Stimulated activated CD8-positive, alpha-beta memory T cell treated with anti-CD3 and anti-CD28 coated beads, Interleukin-7, amount 100 ng/mL, for 1 hour (primary cell): Measurements from ENCODE around the gene ZNF682.
A peak's percentile ranks its signal among the peaks of the same experiment; 100 is the strongest.
"Not testable (repeated sequence)": the region's sequence is repeated elsewhere in the genome, so short reads cannot be mapped to it uniquely, and the experiment has no call there.

ENCODE experiments used
- DNase-seq, 2 donors: peaks; one replicate each; pipeline ENCODE4 v3.0.0-alpha.2; 2020; ENCODE audit warnings: low read depth in 2 of 2

ZNF682 gene

DNA sequence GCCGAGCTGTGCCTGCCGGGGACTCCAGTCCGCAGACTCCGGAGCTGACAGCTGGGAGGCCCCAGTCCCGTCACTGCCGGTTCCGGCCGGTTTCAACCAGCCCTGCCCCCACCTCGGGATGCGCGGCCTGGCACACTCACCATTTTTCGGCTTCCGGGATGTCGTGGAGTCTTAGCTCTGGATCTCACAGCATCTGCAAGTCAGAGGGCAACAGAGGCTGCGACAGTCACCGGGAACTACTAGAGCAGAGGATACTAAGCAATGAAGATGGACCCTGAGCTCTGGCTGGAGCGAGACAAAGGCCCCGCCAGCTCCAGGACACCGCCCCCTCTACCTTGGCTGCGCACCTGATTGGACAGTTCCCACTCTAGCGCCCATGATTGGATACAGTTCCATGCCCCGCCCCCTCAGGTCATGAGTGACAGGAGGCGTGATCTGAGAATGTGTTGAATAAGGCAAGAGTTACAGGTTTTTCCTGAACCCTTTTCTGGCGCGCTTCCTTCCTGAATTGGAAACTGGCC, at the start of gene ZNF682:
Gene ZNF682, minus strand, starts transcription at position 303 of the 521 bp plus-strand sequence. Its CDS starts 160 bp downstream, at position 143.
- peak; percentile 79 to 89 for DNase-seq

DNA sequence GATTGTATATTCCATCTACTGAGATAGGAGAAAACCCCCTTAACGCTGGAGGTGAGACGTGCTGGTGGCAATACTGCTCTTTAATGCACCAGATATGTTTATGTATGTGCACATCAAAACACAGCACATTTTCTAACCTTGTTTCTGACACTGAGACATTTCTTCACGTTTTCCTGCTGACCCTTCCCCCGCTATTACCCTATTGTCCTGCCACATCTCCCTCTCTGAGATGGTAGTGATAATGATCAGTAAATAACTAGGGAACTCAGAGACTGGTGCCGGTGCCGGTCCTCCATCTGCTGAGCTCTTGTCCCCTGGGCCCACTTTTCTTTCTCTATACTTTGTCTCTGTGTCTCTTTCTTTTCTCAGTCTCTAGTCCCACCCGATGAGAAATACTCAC, 43.6 kb upstream of the ZNF682 start:
- not testable (repeated sequence) for DNase-seq

DNA sequence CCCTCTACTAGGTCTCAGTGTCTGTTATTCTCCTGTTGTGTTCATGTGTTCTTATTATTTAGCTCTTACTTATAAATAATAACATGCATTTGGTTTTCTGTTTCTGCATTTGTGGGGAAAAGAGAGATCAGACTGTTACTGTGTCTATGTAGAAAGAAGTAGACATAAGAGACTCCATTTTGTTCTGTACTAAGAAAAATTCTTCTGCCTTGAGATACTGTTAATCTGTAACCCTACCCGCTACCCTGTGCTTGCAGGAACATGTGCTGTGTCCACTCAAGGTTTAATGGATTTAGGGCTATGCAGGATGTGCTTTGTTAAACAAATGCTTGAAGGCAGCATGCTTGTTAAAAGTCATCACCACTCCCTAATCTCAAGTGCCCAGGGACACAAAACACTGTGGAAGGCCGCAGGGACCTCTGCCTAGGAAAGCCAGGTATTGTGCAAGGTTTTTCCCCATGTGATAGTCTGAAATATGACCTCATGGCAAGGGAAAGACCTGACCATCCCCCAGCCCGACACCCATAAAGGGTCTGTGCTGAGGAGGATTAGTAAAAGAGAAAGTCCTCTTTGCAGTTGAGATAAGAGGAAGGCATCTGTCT, 43.0 kb upstream of the ZNF682 start:
- not testable (repeated sequence) for DNase-seq

DNA sequence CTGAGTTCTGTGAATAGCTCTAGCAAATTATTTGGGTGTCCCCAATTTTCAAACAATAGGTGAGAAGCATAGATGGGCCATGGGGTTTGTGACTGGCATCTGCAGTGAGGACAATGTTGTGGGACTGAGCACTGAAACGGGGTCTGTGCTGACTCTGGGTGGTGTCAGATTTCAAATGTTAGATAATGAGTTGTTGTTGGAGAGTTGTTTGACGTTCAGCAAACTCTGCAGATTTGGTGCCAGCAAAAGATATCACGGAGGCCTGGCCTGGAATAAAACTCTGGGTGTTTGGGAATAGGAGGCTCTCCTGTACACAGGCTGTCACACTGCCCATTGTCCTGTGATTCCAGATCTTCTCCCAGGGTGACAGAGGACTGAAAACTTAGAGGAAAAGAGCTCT, 41.4 kb upstream of the ZNF682 start:
- DNase-seq = no peak

DNA sequence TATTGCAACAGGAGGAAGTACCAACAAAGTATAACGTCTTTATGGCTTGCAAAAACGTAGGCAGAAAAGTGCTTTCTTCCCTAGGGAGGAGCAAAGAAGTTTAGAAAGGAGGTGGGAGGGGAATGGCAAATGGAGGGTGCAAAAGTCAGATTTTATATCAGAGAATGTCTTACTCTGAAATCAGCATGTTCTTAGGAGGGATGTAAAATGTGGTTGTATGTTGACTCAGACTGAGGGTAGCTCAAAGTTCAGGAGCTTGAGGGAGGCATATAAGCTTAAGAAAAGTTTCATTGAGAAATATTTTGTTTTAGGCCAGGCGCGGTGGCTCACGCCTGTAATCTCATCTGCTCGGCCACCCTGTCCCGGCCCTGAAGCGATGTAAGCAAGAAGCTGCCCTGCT, 40.2 kb upstream of the ZNF682 start:
- no peak for DNase-seq

DNA sequence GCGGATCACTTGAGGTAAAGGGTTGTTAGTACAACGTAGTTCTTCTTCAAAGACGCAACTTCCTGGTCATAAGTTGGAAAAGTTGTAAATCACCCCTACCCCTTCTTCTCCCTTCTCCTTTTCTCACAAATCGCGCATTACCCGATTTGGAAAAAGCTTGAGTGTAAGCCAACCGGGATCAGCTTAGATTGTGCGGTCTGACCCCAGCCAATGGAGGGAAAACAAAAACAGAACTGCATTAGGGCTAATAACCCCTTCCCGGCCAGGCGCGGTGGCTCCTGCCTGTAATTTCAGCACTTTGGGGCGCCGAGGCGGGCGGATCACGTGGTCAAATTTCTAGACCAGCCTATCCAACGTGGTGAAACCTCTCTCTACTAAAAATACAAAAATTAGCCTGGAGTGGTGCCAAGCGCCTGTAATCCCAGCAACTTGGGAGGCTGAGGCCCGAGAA, 39.3 kb upstream of the ZNF682 start:
- DNase-seq = no peak

DNA sequence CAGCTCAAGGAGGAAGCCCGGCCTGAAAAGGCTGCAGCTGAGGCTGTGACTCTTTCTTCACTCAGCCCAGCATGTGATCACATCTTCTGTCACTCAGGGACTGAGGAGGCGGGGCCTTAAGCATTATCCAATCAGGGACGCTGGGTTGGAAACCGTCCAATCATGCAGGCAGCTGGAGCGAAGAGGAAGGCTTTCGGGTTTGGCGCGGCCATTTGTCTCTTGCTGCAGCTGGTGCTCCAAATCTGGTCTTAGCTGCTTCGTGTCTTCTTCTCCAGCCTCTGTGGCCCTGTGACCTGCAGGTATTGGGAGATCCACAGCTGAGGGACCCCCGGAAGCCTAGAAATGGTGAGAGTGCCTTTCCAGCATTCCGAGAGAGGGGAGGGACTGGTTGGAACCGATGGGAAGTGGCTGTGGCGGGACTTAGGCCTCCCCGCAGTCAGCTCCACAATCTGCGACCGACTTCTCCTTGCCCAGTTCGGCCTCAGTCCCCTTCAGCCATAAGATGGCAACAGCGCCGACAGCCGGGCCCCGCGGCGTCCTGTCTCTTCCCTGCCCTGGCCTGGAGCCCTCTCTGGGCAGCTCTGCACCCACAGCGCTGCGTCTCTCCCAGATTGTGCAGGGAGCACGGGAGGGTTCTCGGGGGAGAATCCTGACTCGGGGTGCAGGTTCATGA, 38.6 kb upstream of the ZNF682 start, which contains the start of gene ZNF90:
Gene ZNF90, plus strand, starts transcription at position 210 of the 673 bp plus-strand sequence. Its CDS starts 133 bp downstream, at position 343.
- DNase-seq = peak; percentile 58

DNA sequence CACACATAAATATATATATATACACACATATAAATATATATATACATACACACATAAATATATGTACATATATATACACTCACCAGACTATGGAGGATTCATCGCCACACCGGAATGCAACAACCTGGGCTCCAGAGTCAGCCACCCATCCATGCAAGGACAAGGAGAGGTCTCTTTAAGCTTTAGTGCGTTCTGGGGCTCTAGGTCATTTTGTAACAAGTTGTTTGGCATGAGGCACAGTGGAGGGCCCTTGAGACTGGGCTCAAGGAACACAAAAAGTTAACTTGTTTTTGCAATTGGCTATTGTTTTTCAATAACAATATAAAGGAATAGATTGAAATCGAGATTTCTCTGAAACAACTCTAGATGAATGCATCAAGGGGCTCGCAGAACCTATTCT, 33.6 kb upstream of the ZNF682 start:
- DNase-seq = no peak

DNA sequence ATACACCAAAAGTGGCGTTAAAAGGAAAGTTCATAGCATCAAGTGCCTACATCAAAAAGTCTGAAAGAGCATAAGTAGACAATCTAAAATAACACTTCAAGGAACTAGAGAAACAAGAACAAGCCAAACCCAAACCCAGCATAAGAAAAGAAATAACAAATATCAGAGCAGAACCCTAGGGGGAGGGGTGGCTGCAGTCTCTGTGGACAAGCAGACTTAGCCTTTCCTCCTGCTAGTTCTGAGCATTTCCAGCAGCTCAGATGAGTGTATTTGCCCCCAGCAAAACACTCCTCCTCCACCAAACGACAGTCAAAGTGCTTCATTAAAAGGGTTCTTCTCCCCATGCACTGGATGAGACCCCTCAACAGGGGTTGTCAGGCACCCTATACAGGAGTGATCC, 31.4 kb upstream of the ZNF682 start:
- DNase-seq = no peak

DNA sequence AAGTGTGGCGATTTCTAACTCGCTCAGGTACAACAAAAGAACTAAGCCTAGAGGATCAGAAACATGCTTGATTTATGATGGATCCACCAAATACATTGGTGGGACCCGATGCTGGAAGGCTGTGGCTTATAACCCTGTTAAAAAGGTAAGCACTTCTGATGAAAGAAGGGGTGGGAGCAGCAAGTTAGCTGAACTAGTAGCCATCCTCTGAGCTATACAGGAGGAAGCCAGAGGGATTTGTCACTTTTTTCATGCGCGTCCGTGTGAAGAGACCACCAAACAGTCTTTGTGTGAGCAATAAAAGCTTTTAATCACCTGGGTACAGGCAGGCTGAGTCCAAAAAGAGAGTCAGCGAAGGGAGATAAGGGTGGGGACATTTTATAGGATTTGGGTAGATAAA, 29.3 kb upstream of the ZNF682 start:
- DNase-seq = not testable (repeated sequence)

DNA sequence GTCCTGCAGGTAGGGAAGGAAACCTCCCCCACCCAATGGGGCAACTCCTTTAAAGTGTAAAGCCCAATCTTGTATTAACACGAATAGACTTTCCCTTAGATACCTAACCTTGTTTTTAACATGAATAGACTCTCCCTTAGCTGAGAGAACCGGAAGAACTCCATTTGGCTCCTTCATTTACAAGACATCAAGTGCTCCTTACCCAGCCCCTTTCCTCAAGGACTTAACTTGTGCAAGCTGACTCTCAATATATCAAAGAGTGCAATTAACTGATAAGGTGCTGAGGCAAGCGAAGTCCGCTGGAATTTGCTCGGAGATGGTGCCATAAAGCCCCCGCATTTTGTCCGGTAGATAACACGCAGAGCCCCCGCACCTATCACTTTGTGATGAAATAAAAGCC, 28.6 kb upstream of the ZNF682 start:
- DNase-seq = no peak

DNA sequence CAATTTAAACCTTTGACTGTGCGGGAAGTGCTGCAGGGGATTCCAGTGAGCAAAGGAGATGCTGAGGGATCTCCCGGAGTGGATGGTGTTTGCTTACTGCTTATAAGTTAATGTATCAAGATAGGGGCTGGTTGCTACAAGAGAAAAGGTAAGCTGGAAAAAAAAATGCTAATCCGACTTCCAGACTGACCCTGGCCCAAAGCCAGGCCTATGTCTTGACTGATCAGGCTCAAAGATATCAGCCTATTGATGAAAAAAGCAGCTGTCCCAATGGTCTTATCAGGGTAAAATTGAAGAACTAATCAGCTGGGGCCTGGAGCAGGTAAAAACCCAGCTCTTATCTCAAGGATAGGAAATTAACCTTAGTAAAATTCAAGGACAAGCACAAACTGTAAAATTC, 27.6 kb upstream of the ZNF682 start:
- DNase-seq = no peak

DNA sequence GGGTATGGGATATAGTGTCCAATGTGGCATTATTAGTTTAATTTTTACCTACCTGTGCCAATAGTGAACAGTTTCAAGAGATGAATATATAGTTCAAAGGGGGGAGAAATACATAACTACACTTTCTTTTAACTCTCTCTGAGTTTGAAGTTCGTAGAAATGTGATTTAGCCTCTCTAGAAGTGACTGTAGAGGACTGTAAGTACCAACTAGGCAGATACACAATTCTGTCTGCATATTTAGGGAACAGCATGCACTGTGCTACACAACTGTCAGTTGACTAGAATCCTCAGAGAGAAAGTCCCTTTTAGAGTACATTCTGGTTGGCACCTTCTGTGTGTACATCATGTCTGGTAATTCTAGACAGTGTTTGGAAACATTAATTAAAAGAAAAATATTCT, 21.0 kb upstream of the ZNF682 start:
- no peak for DNase-seq

DNA sequence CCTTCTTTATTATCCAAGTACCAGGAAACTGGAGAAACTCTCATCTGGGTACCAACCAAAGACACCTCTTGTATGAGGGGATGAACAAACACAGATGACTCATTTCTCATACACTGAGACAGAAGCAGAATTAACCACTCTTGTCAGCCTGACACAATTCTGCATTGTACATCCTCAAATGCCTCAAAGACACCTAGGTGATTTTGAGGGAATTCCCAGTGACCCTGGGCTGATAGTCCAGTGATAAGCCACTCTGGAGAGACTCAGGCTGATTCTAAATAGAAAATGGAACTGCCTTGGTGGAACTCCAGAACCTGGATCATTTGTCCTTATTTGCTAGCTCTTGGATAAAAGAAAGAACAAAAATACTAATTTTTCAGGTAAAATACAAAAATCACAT, 19.4 kb upstream of the ZNF682 start:
- DNase-seq = not testable (repeated sequence)

DNA sequence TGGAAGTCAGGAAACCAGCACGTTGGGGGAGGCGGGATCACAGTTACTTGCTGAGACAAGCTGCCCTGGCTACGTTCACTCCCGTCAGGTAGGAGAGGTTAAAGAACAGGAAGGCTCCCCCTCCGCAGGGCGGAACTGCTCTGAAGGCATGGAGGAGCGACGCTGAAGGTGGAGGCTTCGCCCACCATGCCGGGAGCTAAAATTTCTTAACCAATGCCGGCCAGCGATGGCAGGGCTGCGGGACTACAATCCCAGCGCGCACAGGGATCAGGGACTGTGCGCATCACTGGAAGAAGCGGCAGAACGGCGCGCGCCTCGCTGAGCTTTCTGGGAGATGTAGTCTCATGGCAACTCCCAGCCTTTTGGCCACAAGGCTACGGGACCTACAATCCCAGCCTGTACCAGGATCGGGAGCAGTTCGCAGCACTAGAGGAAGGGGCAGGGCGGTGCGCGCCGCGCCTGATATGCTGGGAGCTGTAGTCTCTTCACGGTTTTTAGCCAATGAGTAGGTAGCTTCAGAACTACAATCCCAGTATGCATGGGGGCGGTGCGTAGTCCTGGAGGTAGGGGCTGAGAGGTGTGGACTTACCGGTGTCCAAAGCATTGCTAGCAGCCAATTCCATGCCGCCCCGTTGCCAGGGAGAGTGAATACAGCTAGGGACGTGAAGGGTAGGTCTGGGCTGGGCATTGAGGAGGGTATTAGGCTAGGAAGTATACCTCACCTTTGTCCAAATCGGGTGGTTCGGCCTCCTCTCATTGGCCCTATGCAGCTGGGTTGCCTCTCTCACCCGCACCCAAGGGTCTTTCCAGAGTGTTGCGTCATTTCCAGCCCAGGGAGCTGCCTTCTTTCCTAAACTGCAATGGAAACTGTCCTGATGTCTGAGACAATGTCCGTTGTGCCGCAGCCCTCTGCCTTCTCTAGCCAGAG, 12.8 kb upstream of the ZNF682 start:
- peak; percentile 6 to 23 for DNase-seq

DNA sequence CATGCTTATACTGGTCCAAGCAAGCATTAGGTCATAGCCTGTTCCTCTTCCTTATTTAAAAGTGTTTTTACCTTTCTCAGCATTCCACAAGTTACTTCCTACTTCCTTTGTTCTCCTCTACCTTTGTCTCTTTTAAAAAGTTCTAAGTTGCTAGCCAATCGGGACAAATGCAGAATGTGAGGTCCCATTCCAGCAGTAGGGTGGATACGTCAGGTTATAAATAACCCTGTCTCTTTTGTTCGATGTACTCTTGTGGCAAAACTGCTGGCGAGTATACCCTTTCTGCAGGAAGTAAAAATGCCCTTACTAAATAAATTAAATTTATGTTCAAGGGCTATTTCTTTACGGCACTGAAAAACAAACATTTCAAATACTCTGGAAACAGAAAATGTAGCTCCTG, 6.4 kb upstream of the ZNF682 start:
- DNase-seq = not testable (repeated sequence)

DNA sequence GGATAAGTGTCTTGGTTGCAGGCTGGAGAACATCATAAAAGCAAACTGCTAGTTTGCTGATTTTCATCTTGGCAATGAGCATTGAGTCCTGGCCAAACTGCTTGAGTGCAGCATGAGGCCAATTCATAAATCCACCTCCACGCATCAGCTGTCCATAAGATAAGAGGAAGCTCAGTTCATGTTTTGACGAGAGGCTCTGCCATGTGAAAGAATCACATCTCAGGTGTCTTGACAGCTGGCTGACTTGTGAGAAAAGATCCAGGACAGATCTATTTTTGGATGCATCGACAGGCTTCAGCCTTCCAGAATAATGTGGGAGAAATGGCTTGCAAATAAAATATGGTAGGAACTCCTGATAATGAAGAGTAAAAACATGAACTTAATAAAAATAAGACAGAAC, 5.4 kb upstream of the ZNF682 start:
- no peak for DNase-seq

DNA sequence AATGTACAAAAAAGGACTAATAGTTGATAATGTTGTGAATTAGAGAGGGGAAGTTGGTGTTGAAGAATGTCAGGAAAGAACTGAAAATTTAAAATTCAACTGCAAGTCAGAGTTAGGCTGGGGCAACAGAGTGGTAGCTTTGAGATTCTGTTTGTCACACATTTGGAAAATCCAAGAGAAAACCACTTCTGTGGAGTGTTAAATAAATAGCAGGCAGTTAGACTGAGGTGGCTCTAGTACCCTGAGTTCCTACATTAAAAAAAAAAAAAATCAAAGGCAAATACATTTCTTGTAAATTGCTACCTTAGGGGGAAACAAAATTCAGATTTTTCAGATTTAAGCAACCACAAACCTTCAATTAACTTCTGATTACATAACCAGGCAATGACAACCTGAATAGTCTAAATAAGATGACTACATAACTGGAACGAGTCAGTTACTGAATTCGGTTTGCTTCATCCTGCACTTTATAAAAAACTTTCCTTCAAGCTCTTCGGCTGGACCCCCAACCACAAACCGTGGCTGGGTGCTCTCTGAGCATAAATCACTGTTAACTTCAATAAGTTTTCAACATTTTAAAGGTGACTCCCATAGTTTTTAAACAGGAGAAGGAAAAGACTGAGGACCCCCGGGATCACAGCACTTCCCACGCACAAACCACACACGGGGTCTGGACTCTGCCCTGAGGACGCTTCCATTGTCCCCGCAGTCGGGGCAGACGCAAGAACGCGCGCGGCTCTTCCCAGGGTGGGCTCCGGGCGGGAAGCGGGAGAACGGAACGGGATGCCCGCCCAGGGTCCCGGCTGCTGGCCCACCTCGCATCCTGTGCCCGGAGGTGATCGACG, 725 bp downstream of the ZNF682 start:
- no peak for DNase-seq

DNA sequence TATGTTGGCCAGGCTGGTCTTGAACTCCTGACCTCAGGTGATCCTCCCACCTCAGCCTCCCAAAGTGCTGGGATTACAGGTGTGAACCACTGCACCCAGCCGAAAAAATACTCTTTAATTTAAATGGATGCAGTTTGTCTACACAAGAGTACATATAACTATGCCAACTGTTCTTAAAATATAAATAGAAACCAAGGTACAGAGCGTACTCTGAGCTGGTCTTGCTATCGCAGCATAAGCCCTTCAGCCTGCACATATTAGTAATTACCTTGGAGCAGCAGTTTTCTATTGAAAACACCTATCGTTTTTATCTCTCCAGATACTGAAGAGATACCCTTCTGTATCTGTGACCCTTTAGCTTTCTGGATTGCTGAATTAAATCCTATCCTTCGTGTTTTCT, 3.4 kb downstream of the ZNF682 start:
- no peak for DNase-seq

DNA sequence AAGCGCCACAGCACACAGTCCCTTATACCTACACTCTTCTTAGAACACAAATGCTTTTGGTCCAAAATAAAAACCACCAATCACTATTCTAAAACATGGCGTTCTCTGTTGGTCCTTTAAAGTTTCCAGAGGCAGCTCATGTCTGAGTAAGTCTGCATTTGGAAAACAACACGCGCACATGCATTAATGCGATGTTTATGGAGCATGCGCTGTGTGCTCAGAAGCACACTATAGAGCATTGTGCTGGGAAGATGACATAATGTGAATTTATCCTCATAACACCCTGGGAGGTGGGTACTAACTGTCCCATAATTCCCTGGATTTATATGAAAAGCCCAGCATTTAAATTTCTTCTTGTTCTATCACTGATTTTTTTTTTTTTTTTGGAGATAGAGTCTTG, 10.7 kb downstream of the ZNF682 start:
- DNase-seq = no peak

DNA sequence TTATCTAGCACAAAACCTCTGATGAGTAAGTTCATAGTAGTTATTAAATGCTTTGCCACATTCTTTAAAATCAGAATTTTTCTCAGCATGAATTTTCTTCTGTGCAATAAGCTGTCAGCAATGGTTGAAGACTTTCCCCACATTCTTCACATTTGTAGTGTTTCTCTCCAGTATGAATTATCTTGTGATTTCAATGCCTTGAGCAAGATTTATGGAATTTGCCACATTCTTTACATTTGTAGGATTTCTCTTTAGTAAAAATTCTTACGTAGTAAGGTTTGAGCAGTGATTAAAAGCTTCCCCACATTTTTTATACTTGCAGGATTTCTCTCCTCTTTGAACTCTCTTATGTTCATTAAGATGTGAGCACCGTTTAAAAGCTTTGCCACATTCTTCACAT, 33.6 kb downstream of the ZNF682 start:
- no peak for DNase-seq
